K562 (cell line): ENCODE data around the gene LRRN3. TPM values are rescaled to one million over a fixed set of nuclear protein-coding genes. Genes with fewer than 3 reads are reported as not detected.
A peak's percentile ranks its signal among the peaks of the same experiment; 100 is the strongest.

Source experiments
- DNMT1 ChIP-seq: fragments of 450-650 bp; IDR thresholded peaks from 2 replicates; pipeline ENCODE4 v1.6.1; 2016; ENCODE audit warnings: antibody characterized with exemption, mild to moderate bottlenecking
- E2F3 ChIP-seq: fragments of 250-450 bp; sonication (Bioruptor Pico); IDR thresholded peaks from 2 replicates; pipeline ENCODE4 v1.4.0; 2020; ENCODE audit warnings: mild to moderate bottlenecking
- FOXJ2 ChIP-seq: fragments of 200-800 bp; sonication (Bioruptor generic); IDR thresholded peaks from 2 replicates; pipeline ENCODE4 v1.6.1; 2016; ENCODE audit warnings: missing genetic modification characterization, missing compliant biosample characterization
- HNRNPK ChIP-seq: fragments of 200-400 bp; formaldehyde crosslinking; IDR thresholded peaks from one replicate; pipeline ENCODE4 v1.6.1; 2018; ENCODE audit warnings: mild to moderate bottlenecking, low read depth, low read length; ENCODE audit not compliant: poor library complexity, severe bottlenecking
- MEIS2 ChIP-seq: fragments of 450-650 bp; IDR thresholded peaks from 2 replicates; pipeline ENCODE4 v1.6.1; 2014; ENCODE audit warnings: mild to moderate bottlenecking; ENCODE audit not compliant: partially characterized antibody
- PHB ChIP-seq: fragments of 250-450 bp; sonication (Bioruptor Pico); IDR thresholded peaks from 2 replicates; pipeline ENCODE4 v1.5.0; 2021
- POLR3G ChIP-seq: IDR thresholded peaks from 2 replicates; pipeline ENCODE4 v1.6.1; 2011; ENCODE audit not compliant: insufficient read length, insufficient replicate concordance; ENCODE audit errors: extremely low read depth
- SUPT5H ChIP-seq: fragments of 450-650 bp; IDR thresholded peaks from 2 replicates; pipeline ENCODE4 v1.6.1; 2016
- U2AF1 ChIP-seq: fragments of 200-400 bp; formaldehyde crosslinking; optimal IDR thresholded peaks from 2 replicates; pipeline ENCODE3; 2017; ENCODE audit warnings: mild to moderate bottlenecking, low read depth, low read length, moderate library complexity
- ZBTB8A ChIP-seq: fragments of 450-650 bp; IDR thresholded peaks from 2 replicates; pipeline ENCODE4 v1.6.1; 2018; ENCODE audit warnings: mild to moderate bottlenecking, moderate library complexity; ENCODE audit not compliant: partially characterized antibody
- ZKSCAN3 ChIP-seq: fragments of 250-450 bp; sonication (Bioruptor Pico); IDR thresholded peaks from 2 replicates; pipeline ENCODE4 v1.4.0; 2020
- ZKSCAN8 ChIP-seq: fragments of 200-800 bp; sonication (Bioruptor generic); IDR thresholded peaks from 2 replicates; pipeline ENCODE4 v1.6.1; 2016; ENCODE audit warnings: missing genetic modification characterization, missing compliant biosample characterization
- ZNF23 ChIP-seq: fragments of 250-450 bp; sonication (Bioruptor Pico); IDR thresholded peaks from 2 replicates; pipeline ENCODE4 v1.4.0; 2020; ENCODE audit warnings: mild to moderate bottlenecking
- ZNF324 ChIP-seq: fragments of 250-450 bp; sonication (Bioruptor Pico); IDR thresholded peaks from 2 replicates; pipeline ENCODE4 v1.4.0; 2020; ENCODE audit warnings: mild to moderate bottlenecking
- polyA plus RNA-seq, 8 experiments: library from polyadenylated mRNA; depleted of rRNA in 4 of 8; stranded (reverse) in 5 of 8; unstranded in 3 of 8; fragments of >200 nt; fragmentation: Nextera tagmentation in 2 of 8; fragmentation: Illumina TruSeq in 1 of 8; extraction: Ambion mirVana in 2 of 8; extraction: Trizol in 1 of 8; gene quantifications; 2 replicates each; pipeline versions ENCODE4 v1.2.1 to v1.2.3, GENCODE V29; 2011 to 2014; ENCODE audit warnings: inconsistent platforms in 1 of 8, missing spikeins in 1 of 8
- total RNA-seq, 7 experiments: library from RNA; depleted of rRNA in 6 of 7; stranded (reverse); fragments of >200 nt in 6 of 7; fragmentation: Illumina TruSeq in 2 of 7; extraction: Trizol in 2 of 7; gene quantifications; 2 replicates each; pipeline versions ENCODE4 v1.2.1 to v1.2.3, GENCODE V29; 2011 to 2021; ENCODE audit warnings: low replicate concordance in 1 of 7
- TF ChIP-seq, protein P1 (sequence below): fragments of 250-450 bp; sonication (Bioruptor Pico); IDR thresholded peaks from 2 replicates; pipeline ENCODE4 v1.9.0; 2021; ENCODE audit warnings: mild to moderate bottlenecking, inconsistent platforms
- TF ChIP-seq, protein P2 (sequence below): sonication (generic); formaldehyde crosslinking; IDR thresholded peaks from 2 replicates; pipeline ENCODE4 v1.8.1; 2023; ENCODE audit warnings: mild to moderate bottlenecking, missing genetic modification reagents
- TF ChIP-seq, protein P3 (sequence below): sonication (generic); IDR thresholded peaks from 2 replicates; pipeline ENCODE4 v1.6.1; 2016
- TF ChIP-seq, protein P4 (sequence below): fragments of 200-800 bp; sonication (Bioruptor generic); IDR thresholded peaks from 2 replicates; pipeline ENCODE4 v1.6.1; 2017; ENCODE audit warnings: missing genetic modification characterization, missing compliant biosample characterization

The LRRN3 gene
- total and polyA plus RNA-seq, 9 of the 15 experiments (the other 6 are each of a cell fraction or from before 2014, with no cell fraction given): 0.05 to 1.00 (median 0.20) TPM; not detected in 1

DNA sequence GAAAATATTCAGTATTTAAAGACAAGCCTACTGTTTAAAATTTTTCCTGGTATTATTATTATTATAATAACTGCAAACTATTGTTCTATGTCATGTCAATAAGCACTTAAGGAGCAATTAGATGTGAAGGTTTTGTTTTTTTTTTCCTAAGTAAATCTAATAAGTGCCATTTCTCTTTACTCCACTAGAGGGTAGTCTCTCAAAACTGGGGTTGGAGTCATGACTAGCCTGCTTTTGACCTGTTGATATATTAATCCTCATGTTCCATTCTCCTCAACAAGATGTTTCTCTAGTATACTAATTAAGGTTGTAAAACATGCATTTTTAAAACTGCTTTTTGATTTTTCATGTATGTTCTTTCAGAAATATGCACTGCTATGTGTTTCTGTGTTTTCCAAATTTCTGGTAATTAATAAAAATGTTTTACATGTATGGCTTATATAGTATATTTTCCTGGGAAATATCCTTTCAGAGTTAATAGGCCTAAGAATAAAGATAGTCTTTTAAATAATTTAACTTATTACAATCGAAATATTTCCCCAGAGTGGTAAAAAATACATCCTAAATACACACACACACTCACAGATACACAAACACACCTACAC lies 1.0 kb upstream of the LRRN3 start (continued):
- TF ChIP-seq HNRNPK: no peak
- TF ChIP-seq, protein P1, sequence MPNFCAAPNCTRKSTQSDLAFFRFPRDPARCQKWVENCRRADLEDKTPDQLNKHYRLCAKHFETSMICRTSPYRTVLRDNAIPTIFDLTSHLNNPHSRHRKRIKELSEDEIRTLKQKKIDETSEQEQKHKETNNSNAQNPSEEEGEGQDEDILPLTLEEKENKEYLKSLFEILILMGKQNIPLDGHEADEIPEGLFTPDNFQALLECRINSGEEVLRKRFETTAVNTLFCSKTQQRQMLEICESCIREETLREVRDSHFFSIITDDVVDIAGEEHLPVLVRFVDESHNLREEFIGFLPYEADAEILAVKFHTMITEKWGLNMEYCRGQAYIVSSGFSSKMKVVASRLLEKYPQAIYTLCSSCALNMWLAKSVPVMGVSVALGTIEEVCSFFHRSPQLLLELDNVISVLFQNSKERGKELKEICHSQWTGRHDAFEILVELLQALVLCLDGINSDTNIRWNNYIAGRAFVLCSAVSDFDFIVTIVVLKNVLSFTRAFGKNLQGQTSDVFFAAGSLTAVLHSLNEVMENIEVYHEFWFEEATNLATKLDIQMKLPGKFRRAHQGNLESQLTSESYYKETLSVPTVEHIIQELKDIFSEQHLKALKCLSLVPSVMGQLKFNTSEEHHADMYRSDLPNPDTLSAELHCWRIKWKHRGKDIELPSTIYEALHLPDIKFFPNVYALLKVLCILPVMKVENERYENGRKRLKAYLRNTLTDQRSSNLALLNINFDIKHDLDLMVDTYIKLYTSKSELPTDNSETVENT (CRISPR knock-in tag): no peak
- TF ChIP-seq ZBTB8A: no peak
- no peak for TF ChIP-seq FOXJ2 (tag)
- TF ChIP-seq, protein P2, sequence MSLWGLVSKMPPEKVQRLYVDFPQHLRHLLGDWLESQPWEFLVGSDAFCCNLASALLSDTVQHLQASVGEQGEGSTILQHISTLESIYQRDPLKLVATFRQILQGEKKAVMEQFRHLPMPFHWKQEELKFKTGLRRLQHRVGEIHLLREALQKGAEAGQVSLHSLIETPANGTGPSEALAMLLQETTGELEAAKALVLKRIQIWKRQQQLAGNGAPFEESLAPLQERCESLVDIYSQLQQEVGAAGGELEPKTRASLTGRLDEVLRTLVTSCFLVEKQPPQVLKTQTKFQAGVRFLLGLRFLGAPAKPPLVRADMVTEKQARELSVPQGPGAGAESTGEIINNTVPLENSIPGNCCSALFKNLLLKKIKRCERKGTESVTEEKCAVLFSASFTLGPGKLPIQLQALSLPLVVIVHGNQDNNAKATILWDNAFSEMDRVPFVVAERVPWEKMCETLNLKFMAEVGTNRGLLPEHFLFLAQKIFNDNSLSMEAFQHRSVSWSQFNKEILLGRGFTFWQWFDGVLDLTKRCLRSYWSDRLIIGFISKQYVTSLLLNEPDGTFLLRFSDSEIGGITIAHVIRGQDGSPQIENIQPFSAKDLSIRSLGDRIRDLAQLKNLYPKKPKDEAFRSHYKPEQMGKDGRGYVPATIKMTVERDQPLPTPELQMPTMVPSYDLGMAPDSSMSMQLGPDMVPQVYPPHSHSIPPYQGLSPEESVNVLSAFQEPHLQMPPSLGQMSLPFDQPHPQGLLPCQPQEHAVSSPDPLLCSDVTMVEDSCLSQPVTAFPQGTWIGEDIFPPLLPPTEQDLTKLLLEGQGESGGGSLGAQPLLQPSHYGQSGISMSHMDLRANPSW: no peak
- no peak for TF ChIP-seq PHB (CRISPR knock-in tag)
- TF ChIP-seq E2F3 (CRISPR knock-in tag): no peak
- TF ChIP-seq ZKSCAN8 (CRISPR knock-in tag): no peak
- TF ChIP-seq DNMT1: no peak
- TF ChIP-seq ZNF23 (CRISPR knock-in tag): no peak
- TF ChIP-seq, protein P3, sequence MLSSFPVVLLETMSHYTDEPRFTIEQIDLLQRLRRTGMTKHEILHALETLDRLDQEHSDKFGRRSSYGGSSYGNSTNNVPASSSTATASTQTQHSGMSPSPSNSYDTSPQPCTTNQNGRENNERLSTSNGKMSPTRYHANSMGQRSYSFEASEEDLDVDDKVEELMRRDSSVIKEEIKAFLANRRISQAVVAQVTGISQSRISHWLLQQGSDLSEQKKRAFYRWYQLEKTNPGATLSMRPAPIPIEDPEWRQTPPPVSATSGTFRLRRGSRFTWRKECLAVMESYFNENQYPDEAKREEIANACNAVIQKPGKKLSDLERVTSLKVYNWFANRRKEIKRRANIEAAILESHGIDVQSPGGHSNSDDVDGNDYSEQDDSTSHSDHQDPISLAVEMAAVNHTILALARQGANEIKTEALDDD: peak; percentile 46; the same call in 1 of the 2 replicates
- no peak for TF ChIP-seq ZNF324 (CRISPR knock-in tag)
- TF ChIP-seq POLR3G: no peak
- TF ChIP-seq SUPT5H: no peak
- no peak for TF ChIP-seq ZKSCAN3 (CRISPR knock-in tag)
- no peak for TF ChIP-seq U2AF1
- TF ChIP-seq, protein P4, sequence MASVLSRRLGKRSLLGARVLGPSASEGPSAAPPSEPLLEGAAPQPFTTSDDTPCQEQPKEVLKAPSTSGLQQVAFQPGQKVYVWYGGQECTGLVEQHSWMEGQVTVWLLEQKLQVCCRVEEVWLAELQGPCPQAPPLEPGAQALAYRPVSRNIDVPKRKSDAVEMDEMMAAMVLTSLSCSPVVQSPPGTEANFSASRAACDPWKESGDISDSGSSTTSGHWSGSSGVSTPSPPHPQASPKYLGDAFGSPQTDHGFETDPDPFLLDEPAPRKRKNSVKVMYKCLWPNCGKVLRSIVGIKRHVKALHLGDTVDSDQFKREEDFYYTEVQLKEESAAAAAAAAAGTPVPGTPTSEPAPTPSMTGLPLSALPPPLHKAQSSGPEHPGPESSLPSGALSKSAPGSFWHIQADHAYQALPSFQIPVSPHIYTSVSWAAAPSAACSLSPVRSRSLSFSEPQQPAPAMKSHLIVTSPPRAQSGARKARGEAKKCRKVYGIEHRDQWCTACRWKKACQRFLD (CRISPR knock-in tag): no peak
- TF ChIP-seq MEIS2: peak; percentile 56
